LNCAP (cell line): ENCODE measurements around the gene NDST4.

Source experiments
- TF ChIP-seq, protein P1 (sequence below): fragments of 450-650 bp; IDR thresholded peaks from 2 replicates; pipeline ENCODE4 v1.5.1; 2017; ENCODE audit warnings: mild to moderate bottlenecking

NDST4 gene

DNA sequence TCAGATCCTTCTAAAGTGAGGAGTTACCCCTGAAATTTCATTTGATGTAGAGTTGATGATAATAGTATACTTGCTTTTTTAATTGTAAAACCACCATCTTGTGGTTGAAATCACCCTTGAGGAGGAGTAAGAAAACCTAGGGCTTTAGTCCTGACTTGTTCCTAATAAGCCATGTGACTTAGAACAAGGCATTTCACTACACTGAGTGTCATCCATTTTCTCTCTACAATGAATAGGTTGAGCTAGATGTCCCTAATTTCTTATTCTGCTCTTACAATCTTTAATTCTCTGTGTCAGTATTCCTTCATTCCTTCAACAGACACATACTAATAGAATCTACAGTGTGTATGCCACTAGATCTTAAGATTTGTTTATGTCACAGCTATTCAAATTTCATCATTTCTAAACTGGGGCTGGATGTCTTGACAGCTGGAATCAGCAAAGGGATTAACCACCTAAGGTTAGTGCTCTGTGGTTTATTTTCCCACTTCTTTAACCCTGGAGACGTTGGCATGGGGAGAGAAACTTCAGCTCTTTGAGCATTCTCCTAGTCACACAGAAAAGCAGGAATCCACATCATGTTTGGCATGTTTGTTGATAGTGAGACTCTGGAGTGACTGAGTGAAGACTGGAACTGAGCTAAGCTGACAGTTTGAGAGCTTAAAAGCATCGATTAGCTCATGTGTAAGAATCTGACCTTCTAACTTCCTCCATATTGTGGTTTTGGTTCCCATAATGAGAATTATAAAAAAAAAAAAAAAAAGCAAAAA is 246.3 kb downstream of the NDST4 start:
- TF ChIP-seq, protein P1, sequence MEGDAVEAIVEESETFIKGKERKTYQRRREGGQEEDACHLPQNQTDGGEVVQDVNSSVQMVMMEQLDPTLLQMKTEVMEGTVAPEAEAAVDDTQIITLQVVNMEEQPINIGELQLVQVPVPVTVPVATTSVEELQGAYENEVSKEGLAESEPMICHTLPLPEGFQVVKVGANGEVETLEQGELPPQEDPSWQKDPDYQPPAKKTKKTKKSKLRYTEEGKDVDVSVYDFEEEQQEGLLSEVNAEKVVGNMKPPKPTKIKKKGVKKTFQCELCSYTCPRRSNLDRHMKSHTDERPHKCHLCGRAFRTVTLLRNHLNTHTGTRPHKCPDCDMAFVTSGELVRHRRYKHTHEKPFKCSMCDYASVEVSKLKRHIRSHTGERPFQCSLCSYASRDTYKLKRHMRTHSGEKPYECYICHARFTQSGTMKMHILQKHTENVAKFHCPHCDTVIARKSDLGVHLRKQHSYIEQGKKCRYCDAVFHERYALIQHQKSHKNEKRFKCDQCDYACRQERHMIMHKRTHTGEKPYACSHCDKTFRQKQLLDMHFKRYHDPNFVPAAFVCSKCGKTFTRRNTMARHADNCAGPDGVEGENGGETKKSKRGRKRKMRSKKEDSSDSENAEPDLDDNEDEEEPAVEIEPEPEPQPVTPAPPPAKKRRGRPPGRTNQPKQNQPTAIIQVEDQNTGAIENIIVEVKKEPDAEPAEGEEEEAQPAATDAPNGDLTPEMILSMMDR = no peak

DNA sequence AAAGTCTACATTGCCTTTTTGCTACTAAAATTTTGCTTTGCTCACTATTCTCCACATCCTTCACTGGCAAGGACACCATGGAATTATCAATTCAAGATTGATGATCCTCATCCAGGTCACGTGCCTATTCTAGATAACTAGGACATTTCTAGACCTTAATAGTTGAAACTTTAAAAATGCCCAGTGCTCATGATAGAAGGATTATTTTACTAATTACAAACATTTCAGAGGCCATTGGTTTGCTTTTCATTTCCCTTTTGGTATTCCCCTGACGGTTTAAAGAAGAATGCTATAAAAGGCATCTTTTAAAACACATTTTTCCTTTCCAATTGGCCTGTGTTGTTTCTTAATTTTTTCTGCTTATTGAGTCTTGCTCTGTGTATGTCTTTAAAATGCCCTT is 249.4 kb downstream of the NDST4 start:
- TF ChIP-seq, protein P1 = no peak

DNA sequence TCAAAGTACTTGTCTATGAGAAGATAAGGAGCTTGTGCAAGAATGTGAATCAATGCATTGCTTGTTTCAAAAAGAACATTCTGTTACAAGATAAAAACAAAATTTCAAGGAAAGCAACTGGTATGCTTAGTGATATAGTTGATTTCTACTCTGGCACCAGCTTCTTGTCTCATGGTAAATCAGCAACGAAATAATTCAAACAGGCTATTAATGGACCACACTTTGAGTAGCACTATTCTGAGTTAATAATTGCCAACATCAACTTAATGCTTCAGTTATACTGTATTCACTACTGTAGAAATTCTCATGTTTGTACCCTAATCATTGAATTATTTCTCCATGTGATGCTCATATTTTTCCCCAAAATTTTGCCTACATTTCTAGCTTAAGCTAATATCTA is 252.6 kb downstream of the NDST4 start:
- TF ChIP-seq, protein P1 = no peak

DNA sequence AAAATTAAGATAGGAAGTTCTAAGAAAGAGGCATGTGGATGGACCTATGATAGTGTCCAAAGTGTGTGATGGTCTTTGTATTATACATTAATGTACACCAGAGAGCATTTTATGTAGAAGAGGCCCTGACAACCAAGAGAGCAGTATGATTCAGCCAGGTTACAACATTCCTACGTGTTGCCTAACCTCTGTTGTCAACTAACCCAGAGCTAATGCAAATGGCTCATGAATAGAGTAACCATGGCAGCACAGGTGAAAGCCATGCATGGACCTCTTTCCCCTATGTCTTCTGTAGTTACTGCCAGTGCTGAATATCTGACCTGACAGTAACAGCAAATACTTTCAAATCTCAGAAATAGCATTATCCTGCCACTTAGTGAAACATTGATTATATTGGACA is 255.6 kb downstream of the NDST4 start:
- TF ChIP-seq, protein P1 = no peak

DNA sequence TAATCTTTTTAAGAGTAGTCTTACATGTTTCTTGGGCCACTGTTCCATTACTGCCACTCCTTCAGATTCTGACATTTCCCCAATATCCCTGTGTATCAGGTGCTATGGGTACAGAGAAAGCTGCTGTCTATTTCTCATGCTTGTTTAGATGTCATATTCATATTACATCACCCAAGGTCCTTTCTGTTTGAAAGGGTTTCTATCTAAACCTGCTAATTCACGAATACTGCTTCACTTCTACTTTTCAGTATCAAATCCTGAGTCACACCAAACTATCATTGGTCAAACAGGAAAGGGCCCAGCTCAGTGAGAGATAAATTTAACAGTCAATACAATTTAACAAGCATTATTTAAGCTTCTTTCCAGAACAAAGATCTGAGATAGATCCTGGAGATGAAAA is 273.4 kb downstream of the NDST4 start:
- TF ChIP-seq, protein P1 = no peak

DNA sequence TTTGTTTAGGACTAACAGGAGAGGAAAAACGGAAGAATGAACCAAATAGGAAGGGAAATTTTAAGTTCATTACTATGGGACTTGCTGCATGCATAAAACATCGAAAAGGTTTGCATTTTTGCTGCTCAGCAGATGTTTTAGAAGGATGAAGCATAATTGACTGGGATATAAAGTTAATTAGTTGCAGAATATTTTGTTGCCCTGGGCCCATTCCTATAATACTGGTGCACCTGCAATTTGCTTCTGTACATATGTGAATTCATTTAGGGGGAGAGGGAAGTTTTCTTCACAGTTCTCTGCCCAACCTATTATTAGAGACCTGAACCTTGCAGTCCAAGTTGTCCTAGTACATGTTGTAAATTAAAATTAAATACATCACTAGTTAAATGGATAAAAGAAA is 282.8 kb downstream of the NDST4 start:
- TF ChIP-seq, protein P1 = no peak

DNA sequence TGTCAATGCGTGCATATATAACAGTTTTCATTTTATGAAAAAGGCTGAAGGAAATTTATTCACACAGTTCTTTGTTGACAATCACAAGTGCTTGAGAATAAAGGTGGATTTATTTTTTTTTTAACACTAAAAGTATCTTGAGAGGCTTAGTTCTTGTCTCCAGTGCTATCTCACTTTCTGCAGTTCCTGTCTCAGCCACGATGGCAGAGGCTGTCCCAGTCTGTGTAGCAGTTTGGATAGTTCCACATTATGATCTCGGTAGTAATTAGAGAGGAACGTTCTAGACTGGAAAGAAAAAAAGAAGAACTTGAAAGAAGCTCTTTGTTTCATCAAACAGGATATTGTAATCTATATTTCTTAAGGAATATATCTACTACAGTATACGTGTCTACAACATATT is 285.8 kb downstream of the NDST4 start:
- TF ChIP-seq, protein P1 = no peak

DNA sequence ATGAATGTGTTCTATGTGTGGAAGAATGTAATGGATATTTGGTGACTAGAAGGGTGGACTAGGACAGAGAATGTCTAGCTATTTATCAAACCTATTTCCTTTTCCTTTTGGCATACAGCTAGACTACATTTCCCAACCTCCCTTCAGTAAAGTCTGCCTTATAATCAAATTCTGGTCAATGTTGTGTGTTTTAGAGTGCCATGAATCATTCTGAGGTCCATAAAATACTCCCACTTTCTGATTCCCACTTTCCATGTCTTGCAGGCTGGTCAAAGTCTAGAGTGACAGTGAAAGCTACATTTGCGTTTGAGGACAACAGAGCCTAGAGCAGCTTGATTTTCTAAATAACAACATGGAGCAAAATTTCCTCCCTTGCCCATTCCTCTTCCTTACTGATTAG is 297.7 kb downstream of the NDST4 start:
- TF ChIP-seq, protein P1 = no peak
